ENCODE results near the gene ADAMTSL4. TPM values are rescaled to one million over a fixed set of nuclear protein-coding genes. Genes with fewer than 3 reads are reported as not detected.

The ADAMTSL4 gene
- total and polyA plus RNA-seq, 9 of the 15 experiments (the other 6 are each of a cell fraction or from before 2014, with no cell fraction given): 12.7 to 212 (median 35.6) TPM

DNA sequence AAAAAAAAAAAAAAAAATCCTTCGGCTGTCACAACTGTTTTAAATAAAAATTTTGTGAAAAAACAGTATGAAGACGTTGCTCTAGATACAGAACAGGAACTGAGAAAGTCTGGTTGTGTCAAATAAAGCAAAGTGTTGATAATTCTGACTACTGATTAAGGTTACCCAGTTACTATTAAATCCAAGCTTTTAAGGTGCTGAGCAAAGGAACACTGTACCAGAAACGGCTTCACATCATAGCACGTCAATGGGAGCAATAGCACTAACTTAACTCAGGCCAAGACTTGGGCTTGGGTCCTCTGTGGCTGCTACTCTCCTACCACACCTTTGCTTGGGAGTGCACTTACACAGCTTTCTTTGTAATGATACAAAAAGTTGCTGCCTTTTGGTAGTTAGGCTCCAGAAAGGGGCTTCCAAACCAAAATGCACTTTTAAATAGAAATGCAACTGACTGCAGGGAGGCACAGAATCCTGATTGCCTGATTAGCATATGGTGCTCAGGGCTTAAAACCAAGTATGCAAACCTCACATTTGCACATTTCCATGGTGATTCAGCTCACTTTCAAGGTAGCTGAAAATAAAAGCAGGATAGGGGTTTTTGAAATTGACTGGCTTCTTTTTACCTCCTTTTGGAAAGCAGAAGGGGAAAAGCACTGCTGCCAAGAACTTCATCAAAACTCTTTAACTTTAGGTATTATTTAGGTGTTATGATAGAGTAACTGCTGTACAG, 23.9 kb downstream of the ADAMTSL4 start (continued):
- TF ChIP-seq, protein P1, sequence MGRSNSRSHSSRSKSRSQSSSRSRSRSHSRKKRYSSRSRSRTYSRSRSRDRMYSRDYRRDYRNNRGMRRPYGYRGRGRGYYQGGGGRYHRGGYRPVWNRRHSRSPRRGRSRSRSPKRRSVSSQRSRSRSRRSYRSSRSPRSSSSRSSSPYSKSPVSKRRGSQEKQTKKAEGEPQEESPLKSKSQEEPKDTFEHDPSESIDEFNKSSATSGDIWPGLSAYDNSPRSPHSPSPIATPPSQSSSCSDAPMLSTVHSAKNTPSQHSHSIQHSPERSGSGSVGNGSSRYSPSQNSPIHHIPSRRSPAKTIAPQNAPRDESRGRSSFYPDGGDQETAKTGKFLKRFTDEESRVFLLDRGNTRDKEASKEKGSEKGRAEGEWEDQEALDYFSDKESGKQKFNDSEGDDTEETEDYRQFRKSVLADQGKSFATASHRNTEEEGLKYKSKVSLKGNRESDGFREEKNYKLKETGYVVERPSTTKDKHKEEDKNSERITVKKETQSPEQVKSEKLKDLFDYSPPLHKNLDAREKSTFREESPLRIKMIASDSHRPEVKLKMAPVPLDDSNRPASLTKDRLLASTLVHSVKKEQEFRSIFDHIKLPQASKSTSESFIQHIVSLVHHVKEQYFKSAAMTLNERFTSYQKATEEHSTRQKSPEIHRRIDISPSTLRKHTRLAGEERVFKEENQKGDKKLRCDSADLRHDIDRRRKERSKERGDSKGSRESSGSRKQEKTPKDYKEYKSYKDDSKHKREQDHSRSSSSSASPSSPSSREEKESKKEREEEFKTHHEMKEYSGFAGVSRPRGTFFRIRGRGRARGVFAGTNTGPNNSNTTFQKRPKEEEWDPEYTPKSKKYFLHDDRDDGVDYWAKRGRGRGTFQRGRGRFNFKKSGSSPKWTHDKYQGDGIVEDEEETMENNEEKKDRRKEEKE (IDR thresholded peaks at IDR 0.05; ENCODE audit: borderline replicate concordance in 1 of 2, control insufficient read depth in 1 of 2, low read depth in 2 of 2, low read length in 1 of 2): peak; percentile 32 to 77; a peak in 1 of 4 replicates
- TF ChIP-seq FOXK1 (CRISPR knock-in tag; IDR thresholded peaks at IDR 0.05; ENCODE audit: borderline replicate concordance) (peak; percentile 28; the same call in 1 of the 2 replicates), ESRRB (CRISPR knock-in tag; IDR thresholded peaks at IDR 0.05; ENCODE audit: borderline replicate concordance) (0 out of 2 replicates have a peak, but pooled peaks have one; percentile 48), KDM5B (IDR thresholded peaks at IDR 0.05; ENCODE audit: insufficient replicate concordance, low read depth, low read length) (peak; percentile 31), TRIM24 (IDR thresholded peaks at IDR 0.05) (0 out of 4 replicates have a peak, but pooled peaks of 1 of the 2 experiments have one; percentile 25), ZNF707 (CRISPR knock-in tag; conservative IDR thresholded peaks at IDR 0.05) (no peak), NFATC3 (IDR thresholded peaks at IDR 0.05) (peak; percentile 19; the same call in 1 of the 2 replicates), SOX6 (IDR thresholded peaks at IDR 0.05) (0 out of 2 replicates have a peak, but pooled peaks have one; percentile 9), ZSCAN32 (CRISPR knock-in tag; IDR thresholded peaks at IDR 0.05) (peak; percentile 32; the same call in 1 of the 2 replicates), ERF (CRISPR knock-in tag; IDR thresholded peaks at IDR 0.05) (peak; percentile 61), ETV6 (IDR thresholded peaks at IDR 0.05; ENCODE audit: borderline replicate concordance in 1 of 2, low read depth in 2 of 2, low read length in 1 of 2) (no peak), ETV6 (CRISPR knock-in tag; IDR thresholded peaks at IDR 0.05; ENCODE audit: borderline replicate concordance) (0 out of 2 replicates have a peak, but pooled peaks have one; percentile 37), OTX1 (CRISPR knock-in tag; IDR thresholded peaks at IDR 0.05) (peak; percentile 54; the same call in 1 of the 2 replicates)
- TF ChIP-seq, protein P2, sequence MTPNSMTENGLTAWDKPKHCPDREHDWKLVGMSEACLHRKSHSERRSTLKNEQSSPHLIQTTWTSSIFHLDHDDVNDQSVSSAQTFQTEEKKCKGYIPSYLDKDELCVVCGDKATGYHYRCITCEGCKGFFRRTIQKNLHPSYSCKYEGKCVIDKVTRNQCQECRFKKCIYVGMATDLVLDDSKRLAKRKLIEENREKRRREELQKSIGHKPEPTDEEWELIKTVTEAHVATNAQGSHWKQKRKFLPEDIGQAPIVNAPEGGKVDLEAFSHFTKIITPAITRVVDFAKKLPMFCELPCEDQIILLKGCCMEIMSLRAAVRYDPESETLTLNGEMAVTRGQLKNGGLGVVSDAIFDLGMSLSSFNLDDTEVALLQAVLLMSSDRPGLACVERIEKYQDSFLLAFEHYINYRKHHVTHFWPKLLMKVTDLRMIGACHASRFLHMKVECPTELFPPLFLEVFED (CRISPR knock-in tag; conservative IDR thresholded peaks at IDR 0.05): peak; percentile 94
- TF ChIP-seq, protein P3, sequence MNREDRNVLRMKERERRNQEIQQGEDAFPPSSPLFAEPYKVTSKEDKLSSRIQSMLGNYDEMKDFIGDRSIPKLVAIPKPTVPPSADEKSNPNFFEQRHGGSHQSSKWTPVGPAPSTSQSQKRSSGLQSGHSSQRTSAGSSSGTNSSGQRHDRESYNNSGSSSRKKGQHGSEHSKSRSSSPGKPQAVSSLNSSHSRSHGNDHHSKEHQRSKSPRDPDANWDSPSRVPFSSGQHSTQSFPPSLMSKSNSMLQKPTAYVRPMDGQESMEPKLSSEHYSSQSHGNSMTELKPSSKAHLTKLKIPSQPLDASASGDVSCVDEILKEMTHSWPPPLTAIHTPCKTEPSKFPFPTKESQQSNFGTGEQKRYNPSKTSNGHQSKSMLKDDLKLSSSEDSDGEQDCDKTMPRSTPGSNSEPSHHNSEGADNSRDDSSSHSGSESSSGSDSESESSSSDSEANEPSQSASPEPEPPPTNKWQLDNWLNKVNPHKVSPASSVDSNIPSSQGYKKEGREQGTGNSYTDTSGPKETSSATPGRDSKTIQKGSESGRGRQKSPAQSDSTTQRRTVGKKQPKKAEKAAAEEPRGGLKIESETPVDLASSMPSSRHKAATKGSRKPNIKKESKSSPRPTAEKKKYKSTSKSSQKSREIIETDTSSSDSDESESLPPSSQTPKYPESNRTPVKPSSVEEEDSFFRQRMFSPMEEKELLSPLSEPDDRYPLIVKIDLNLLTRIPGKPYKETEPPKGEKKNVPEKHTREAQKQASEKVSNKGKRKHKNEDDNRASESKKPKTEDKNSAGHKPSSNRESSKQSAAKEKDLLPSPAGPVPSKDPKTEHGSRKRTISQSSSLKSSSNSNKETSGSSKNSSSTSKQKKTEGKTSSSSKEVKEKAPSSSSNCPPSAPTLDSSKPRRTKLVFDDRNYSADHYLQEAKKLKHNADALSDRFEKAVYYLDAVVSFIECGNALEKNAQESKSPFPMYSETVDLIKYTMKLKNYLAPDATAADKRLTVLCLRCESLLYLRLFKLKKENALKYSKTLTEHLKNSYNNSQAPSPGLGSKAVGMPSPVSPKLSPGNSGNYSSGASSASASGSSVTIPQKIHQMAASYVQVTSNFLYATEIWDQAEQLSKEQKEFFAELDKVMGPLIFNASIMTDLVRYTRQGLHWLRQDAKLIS (CRISPR knock-in tag; IDR thresholded peaks at IDR 0.05): peak; percentile 65; the same call in 1 of the 2 replicates
- TF ChIP-seq, protein P4, sequence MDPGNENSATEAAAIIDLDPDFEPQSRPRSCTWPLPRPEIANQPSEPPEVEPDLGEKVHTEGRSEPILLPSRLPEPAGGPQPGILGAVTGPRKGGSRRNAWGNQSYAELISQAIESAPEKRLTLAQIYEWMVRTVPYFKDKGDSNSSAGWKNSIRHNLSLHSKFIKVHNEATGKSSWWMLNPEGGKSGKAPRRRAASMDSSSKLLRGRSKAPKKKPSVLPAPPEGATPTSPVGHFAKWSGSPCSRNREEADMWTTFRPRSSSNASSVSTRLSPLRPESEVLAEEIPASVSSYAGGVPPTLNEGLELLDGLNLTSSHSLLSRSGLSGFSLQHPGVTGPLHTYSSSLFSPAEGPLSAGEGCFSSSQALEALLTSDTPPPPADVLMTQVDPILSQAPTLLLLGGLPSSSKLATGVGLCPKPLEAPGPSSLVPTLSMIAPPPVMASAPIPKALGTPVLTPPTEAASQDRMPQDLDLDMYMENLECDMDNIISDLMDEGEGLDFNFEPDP (CRISPR knock-in tag; IDR thresholded peaks at IDR 0.05): peak; percentile 61; the same call in 1 of the 2 replicates

All from K562 (cell line).